Mucosa of descending colon (tissue), 3 donors: ENCODE data around the gene CENPF. TPM values are rescaled to one million over a fixed set of nuclear protein-coding genes. Genes with fewer than 3 reads are reported as not detected.
A peak's percentile ranks its signal among the peaks of the same experiment; 100 is the strongest.

Experiments used
- ATAC-seq: fragments of 200-7000 bp; cut with Tn5 transposase; one replicate; pipeline ENCODE4 v1.9.1; 2020; ENCODE audit warnings: mild to moderate bottlenecking, moderate library complexity
- DNase-seq, 3 donors: peaks; one replicate each; pipeline ENCODE4 v3.0.0-alpha.2; 2020
- H3K36me3 ChIP-seq: fragments of 200-600 bp; one replicate; pipeline ENCODE4 v1.8.0; 2021; ENCODE audit warnings: low read depth, mild to moderate bottlenecking
- H3K4me1 ChIP-seq: fragments of 200-600 bp; one replicate; pipeline ENCODE4 v1.8.0; 2021; ENCODE audit warnings: low read depth, mild to moderate bottlenecking
- H3K4me3 ChIP-seq: fragments of 200-600 bp; one replicate; pipeline ENCODE4 v1.8.0; 2021; ENCODE audit warnings: mild to moderate bottlenecking
- H3K9me3 ChIP-seq: fragments of 200-600 bp; one replicate; pipeline ENCODE4 v1.8.0; 2021; ENCODE audit warnings: mild to moderate bottlenecking
- CTCF ChIP-seq: fragments of 200-600 bp; IDR thresholded peaks from one replicate; pipeline ENCODE4 v1.8.0; 2022; ENCODE audit warnings: antibody characterized with exemption, mild to moderate bottlenecking
- intact Hi-C, 2 donors: fragments of 100-400 bp; cut with DNase I in 1 of 2; cut with micrococcal nuclease in 1 of 2; formaldehyde crosslinking; loops; one replicate each; pipeline versions ENCODE4 v1.11.0 to v1.11.1; 2022; cut with DNase I, micrococcal nuclease
- total RNA-seq, 3 donors: library from RNA; stranded (reverse); fragmentation: NEBNext Ultra II Directional in 2 of 3; extraction: Animal tissue kit (Norgen Biotek cat#: 25700) in 2 of 3; gene quantifications; one replicate each; pipeline versions ENCODE4 v1.2.1 to v1.2.4, GENCODE V29; 2021 to 2023
- donor health status: DM: no; HTN: no; CAD: no; lungs with moderate emphysema.
- donor health status: DM: no; HTN: no; CAD: no.
- donor health status: DM: no; HTN: yes; CAD: no.

The CENPF gene
- total RNA-seq, 3 donors from 2014 or later: 4.1 to 27.1 (median 6.3) TPM

- intact Hi-C loops: no loop called here
- no peaks in the 10 kb centered on the region for H3K36me3 ChIP-seq
- no peaks in the 10 kb centered on the region for H3K9me3 ChIP-seq
- DNase-seq: no peak
- H3K4me3 ChIP-seq: no peak overlapping the region
- ATAC-seq: no peak
- no peak for TF ChIP-seq CTCF
- no peaks in the 10 kb centered on the region for H3K4me1 ChIP-seq
Observed at GRCh38 chr1:214649607-214650006, 46.6 kb downstream of the CENPF start.

DNA sequence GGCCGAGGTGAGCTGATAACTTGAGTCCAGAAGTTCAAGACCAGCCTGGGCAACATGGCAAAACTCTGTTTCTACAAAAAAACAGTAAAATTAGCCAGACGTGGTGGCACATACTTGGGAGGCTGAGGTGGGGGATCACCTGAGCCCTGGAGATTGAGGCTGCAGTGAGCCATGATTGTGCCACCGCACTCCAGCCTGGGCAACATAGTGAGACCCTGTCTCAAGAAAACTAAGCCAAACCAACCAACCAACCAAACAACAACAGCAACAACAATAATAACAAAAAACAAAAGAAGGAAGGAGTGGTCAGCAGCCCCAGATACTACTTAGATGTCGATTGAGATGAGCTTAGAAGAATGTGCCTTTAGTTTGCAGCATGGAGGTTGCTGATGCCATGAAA lies 47.7 kb downstream of the CENPF start:
- H3K36me3 ChIP-seq: no peaks in the 10 kb centered on the region
- ATAC-seq: no peak
- no peak for TF ChIP-seq CTCF
- no peaks in the 10 kb centered on the region for H3K9me3 ChIP-seq
- intact Hi-C loops: no loop called here
- no peaks in the 10 kb centered on the region for H3K4me1 ChIP-seq
- H3K4me3 ChIP-seq: no peak overlapping the region
- DNase-seq: no peak

GRCh38 chr1:214657299-214657698 lies 54.3 kb downstream of the CENPF start:
- intact Hi-C loops: no loop called here
- Histone ChIP-seq H3K9me3 (no peaks in the 10 kb centered on the region), H3K4me3 (no peak overlapping the region), H3K36me3 (no peaks in the 10 kb centered on the region), H3K4me1 (no peaks in the 10 kb centered on the region)
- no peak for DNase-seq
- no peak for TF ChIP-seq CTCF
- ATAC-seq: no peak

GRCh38 chr1:214658175-214658574 lies 55.2 kb downstream of the CENPF start:
- H3K4me1 ChIP-seq: no peaks in the 10 kb centered on the region
- intact Hi-C loops: no loop called here
- H3K9me3 ChIP-seq: no peaks in the 10 kb centered on the region
- no peak overlapping the region for H3K4me3 ChIP-seq
- no peak for DNase-seq
- no peak for ATAC-seq
- TF ChIP-seq CTCF: no peak
- no peaks in the 10 kb centered on the region for H3K36me3 ChIP-seq

- no peak for ATAC-seq
Observed at GRCh38 chr1:214658785-214659184, 55.8 kb downstream of the CENPF start.

More at GRCh38 chr1:214658785-214659184, 55.8 kb downstream of the CENPF start:
- H3K9me3 ChIP-seq: no peaks in the 10 kb centered on the region
- intact Hi-C loops: no loop called here
- no peaks in the 10 kb centered on the region for H3K36me3 ChIP-seq
- no peak overlapping the region for H3K4me3 ChIP-seq
- DNase-seq: peak in 1 of 3 donors; percentile 2
- H3K4me1 ChIP-seq: no peaks in the 10 kb centered on the region
- TF ChIP-seq CTCF: no peak
